HEK293 (cell line): ENCODE measurements around the gene NEK11.

ENCODE experiments used
- MEIS1 ChIP-seq: sonication (generic); formaldehyde crosslinking; IDR thresholded peaks from 2 replicates; pipeline ENCODE4 v1.8.1; 2022; ENCODE audit warnings: missing genetic modification reagents, mild to moderate bottlenecking, borderline replicate concordance
- OSR2 ChIP-seq: fragments of 450-650 bp; formaldehyde crosslinking; IDR thresholded peaks from 2 replicates; pipeline ENCODE4 v1.5.1; 2016; ENCODE audit warnings: missing biosample characterization, missing genetic modification characterization
- SP2 ChIP-seq: fragments of 450-650 bp; formaldehyde crosslinking; IDR thresholded peaks from 2 replicates; pipeline ENCODE4 v1.5.1; 2016; ENCODE audit warnings: missing biosample characterization, missing genetic modification characterization
- TCF7L2 ChIP-seq: IDR thresholded peaks from 2 replicates; pipeline ENCODE4 v1.6.1; 2011; ENCODE audit warnings: low read depth, mild to moderate bottlenecking, inconsistent platforms, low read length, moderate library complexity, borderline replicate concordance
- ZNF114 ChIP-seq: fragments of 450-650 bp; formaldehyde crosslinking; IDR thresholded peaks from 2 replicates; pipeline ENCODE4 v1.5.0; 2017; ENCODE audit warnings: missing biosample characterization, missing genetic modification characterization
- ZNF239 ChIP-seq: fragments of 450-650 bp; formaldehyde crosslinking; IDR thresholded peaks from 2 replicates; pipeline ENCODE4 v1.5.1; 2016; ENCODE audit warnings: missing biosample characterization, missing genetic modification characterization
- ZNF549 ChIP-seq: fragments of 450-650 bp; IDR thresholded peaks from 2 replicates; pipeline ENCODE4 v1.5.1; 2018; ENCODE audit warnings: missing biosample characterization, missing genetic modification characterization, mild to moderate bottlenecking, inconsistent platforms, moderate library complexity
- ZNF561 ChIP-seq: fragments of 450-650 bp; IDR thresholded peaks from 2 replicates; pipeline ENCODE4 v1.5.1; 2018; ENCODE audit warnings: missing biosample characterization, missing genetic modification characterization, borderline replicate concordance
- ZNF629 ChIP-seq: fragments of 450-650 bp; formaldehyde crosslinking; IDR thresholded peaks from 2 replicates; pipeline ENCODE4 v1.5.1; 2017; ENCODE audit warnings: missing biosample characterization, missing genetic modification characterization
- ZNF660 ChIP-seq: fragments of 450-650 bp; IDR thresholded peaks from 2 replicates; pipeline ENCODE4 v1.5.1; 2018; ENCODE audit warnings: missing biosample characterization, mild to moderate bottlenecking, missing genetic modification characterization
- ZNF843 ChIP-seq: fragments of 450-650 bp; formaldehyde crosslinking; IDR thresholded peaks from 2 replicates; pipeline ENCODE4 v1.5.1; 2016; ENCODE audit warnings: missing biosample characterization, missing genetic modification characterization
- ZXDB ChIP-seq: fragments of 450-650 bp; formaldehyde crosslinking; IDR thresholded peaks from 2 replicates; pipeline ENCODE4 v1.5.1; 2016; ENCODE audit warnings: missing biosample characterization, missing genetic modification characterization
- TF ChIP-seq, protein P1 (sequence below): fragments of 450-650 bp; formaldehyde crosslinking; IDR thresholded peaks from 2 replicates; pipeline ENCODE4 v1.5.1; 2016; ENCODE audit warnings: missing biosample characterization, missing genetic modification characterization
- TF ChIP-seq, protein P2 (sequence below): fragments of 450-650 bp; formaldehyde crosslinking; IDR thresholded peaks from 2 replicates; pipeline ENCODE4 v1.5.1; 2016; ENCODE audit warnings: missing biosample characterization, missing genetic modification characterization

DNA sequence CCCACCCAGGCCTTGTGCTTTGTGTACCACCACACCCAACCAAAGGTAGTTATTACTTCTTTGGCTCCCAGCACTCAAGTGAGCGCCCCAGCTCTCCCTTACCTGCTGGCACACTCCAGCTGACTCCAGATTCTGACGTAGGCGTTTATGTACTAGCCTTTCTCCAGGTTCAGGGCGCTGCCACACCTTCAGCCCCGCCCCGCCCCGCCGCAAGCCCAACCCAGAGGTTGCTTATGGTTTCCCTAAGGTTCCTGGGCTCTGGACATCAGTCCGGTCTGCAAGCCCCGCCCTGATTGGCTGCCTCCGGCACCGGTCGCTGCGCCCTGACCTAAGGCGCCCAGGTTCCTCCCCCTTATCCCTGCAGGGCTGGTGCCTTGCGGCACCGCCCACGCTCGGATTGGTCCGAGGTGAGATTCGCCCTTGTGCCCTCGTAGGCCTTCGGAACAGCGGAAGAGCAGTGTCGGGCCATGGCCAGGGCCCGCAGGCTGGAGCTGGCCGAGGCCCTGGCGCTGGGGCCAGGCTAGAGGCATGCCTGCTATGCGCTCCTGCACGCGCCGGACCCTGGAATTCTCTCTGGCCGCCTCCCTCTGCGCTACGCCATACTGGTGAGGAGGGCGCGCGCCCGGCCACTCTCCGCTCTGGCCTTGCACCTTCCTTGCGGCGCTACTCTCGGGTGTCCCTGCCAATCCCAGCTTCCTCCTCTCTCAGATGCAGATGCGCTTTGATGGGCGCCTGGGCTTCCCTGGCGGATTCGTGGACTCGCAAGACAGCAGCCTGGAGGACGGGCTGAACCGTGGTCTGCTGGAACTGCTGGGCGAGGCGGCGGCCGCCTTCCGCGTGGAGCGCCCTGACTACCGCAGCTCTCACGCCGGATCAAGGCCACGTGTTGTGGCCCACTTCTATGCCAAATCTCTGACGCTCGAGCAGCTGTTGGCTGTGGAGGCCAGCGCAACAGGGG lies 335.1 kb downstream of the NEK11 start:
- TF ChIP-seq, protein P1, sequence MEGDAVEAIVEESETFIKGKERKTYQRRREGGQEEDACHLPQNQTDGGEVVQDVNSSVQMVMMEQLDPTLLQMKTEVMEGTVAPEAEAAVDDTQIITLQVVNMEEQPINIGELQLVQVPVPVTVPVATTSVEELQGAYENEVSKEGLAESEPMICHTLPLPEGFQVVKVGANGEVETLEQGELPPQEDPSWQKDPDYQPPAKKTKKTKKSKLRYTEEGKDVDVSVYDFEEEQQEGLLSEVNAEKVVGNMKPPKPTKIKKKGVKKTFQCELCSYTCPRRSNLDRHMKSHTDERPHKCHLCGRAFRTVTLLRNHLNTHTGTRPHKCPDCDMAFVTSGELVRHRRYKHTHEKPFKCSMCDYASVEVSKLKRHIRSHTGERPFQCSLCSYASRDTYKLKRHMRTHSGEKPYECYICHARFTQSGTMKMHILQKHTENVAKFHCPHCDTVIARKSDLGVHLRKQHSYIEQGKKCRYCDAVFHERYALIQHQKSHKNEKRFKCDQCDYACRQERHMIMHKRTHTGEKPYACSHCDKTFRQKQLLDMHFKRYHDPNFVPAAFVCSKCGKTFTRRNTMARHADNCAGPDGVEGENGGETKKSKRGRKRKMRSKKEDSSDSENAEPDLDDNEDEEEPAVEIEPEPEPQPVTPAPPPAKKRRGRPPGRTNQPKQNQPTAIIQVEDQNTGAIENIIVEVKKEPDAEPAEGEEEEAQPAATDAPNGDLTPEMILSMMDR (tag by site-specific recombination): no peak
- TF ChIP-seq TCF7L2 (no peak), ZNF660 (tag by site-specific recombination) (no peak), ZNF843 (tag by site-specific recombination) (no peak), ZNF239 (tag by site-specific recombination) (no peak), ZNF561 (no peak), MEIS1 (CRISPR knock-in tag) (no peak), ZNF114 (tag by site-specific recombination) (no peak), ZNF549 (tag by site-specific recombination) (no peak), OSR2 (tag by site-specific recombination) (no peak), ZNF629 (tag by site-specific recombination) (no peak), SP2 (tag by site-specific recombination) (no peak), ZXDB (tag by site-specific recombination) (no peak)
- TF ChIP-seq, protein P2, sequence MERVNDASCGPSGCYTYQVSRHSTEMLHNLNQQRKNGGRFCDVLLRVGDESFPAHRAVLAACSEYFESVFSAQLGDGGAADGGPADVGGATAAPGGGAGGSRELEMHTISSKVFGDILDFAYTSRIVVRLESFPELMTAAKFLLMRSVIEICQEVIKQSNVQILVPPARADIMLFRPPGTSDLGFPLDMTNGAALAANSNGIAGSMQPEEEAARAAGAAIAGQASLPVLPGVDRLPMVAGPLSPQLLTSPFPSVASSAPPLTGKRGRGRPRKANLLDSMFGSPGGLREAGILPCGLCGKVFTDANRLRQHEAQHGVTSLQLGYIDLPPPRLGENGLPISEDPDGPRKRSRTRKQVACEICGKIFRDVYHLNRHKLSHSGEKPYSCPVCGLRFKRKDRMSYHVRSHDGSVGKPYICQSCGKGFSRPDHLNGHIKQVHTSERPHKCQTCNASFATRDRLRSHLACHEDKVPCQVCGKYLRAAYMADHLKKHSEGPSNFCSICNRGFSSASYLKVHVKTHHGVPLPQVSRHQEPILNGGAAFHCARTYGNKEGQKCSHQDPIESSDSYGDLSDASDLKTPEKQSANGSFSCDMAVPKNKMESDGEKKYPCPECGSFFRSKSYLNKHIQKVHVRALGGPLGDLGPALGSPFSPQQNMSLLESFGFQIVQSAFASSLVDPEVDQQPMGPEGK (tag by site-specific recombination): no peak
